C1 segment of cervical spinal cord (tissue), 14 donors: ENCODE measurements around the gene MANEA.

Experiments
- DNase-seq, 14 donors: peaks; one replicate each; lab custom pipeline; 2025; lab: John Stamatoyannopoulos, UW

Gene MANEA

DNA sequence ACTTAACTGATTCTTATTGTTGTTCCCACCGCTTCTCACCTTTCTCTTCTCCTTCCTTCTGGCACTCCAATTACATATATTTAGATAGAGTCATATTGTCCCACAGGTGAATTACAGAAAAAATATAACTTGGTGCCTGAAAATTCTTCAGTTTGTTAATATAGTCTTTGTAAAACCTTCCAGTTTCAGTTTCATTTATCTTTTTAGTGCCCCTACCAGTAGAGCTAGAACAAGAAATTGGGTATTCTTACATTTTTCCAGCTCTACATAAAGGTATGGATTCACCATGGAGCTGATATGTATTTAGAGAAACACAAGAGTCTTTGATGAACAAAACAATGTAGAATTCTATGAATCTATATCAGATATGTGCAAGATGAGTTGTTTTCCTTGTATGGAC, 10.7 kb downstream of the MANEA start:
- no peak for DNase-seq

DNA sequence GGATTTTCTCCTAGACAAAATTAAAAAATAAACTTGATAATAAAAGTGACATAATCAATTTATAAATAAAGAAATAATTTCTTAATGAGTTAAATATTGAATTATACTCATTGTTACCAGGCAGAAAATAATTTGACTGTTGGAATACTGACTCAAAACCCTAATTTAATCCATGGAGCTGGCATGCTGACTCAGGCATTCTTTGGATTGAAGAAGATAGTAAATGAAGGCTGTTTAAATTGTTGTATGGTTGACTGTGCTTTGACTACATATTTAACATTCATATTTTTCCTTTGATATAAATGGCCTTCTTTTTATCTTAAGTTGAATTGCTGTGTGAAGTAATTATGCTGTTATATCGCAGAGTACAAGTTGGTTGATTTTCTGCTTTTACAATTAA, 11.7 kb downstream of the MANEA start:
- DNase-seq, result no peak

DNA sequence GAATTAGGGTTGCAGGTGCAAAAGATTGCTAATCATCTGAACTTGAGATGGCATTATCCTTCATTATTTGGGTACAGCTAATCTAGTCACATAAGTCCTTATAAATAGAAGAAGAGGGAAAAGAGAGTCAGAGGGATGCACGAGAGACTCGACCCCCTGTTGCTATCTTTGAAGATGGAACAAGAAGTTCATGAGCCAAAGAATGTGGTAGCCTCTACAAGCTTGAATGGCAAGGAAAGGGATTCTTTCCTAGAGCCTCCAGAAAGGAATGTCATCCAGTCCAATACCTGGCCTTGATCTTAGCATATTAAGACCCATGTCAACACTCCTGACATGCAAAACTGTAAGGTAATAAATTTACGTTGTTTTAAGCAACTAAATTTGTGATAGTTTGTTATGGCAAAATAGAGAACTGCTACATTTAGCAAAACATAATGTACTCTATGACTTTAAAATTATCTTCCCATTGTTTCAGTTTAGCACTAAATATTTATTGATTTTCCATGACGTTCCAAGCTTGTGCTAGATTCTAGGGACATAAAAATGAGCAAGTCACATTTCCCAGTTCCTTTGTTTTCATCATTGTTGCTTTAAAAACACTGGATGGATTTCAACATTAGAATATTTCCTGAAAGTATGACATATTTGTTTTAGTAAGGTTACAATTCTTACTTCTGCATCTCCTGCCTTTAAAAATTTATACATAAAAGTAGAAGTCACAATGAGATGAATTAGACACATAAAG, 12.7 kb downstream of the MANEA start:
- no peak for DNase-seq

DNA sequence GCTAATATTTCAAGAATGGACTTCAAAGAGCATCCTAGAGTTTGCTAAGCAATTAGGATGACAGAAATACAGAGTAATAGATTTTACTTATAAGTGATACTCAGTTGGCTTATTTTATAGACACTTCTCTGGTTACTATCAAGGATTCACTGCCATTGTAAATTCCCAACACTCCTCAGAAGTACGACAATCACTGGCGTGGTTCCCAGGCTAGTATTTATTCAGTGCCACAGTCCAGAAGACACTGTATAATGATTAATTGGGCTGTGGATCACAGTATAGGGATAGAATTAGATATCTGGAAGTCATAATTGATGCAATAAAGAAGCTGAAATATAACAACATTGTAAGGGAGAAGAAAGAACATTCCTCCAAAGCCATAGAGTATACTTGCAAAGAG, 15.7 kb downstream of the MANEA start:
- no peak for DNase-seq

DNA sequence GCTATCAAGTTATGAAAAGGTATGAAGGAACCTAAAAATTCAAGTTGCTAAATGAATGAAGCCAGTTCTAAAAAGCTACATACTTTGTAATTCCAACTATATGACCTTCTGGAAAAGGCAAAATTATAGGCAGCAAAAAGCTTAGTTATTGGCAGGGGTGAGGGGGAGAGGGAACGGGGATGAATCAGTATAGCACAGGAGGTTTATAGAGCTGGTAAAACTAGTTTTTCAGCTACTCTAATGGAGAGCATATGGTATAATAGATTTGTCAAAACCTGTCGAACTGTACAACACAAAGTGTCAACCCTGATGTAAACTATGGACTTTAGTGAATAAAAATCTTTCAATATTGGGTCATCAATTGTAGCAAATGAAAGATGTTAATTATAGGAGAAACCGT, 18.7 kb downstream of the MANEA start:
- DNase-seq, result no peak

DNA sequence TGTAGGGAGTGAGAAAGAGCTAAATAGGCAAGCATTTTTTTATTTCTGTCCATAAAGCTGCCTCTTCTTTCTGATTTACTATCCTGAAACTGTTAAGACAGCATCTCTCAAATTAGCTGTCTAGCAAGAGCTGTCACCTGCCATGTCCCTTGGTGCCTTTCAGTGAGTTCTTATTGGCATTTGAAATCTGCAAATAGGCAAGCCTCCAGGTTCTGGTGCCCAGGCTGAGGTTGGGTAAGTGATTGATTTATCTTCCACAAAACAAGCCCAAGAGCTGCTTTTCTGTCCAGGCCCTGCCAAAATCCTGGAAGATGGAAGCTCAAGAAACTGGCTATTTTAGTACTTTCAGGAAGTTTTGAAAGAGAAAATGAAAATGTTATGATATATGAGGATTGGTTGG, 22.4 kb downstream of the MANEA start:
- DNase-seq, result peak in 3 of 14 donors; percentile 4 to 10 (median 5)

DNA sequence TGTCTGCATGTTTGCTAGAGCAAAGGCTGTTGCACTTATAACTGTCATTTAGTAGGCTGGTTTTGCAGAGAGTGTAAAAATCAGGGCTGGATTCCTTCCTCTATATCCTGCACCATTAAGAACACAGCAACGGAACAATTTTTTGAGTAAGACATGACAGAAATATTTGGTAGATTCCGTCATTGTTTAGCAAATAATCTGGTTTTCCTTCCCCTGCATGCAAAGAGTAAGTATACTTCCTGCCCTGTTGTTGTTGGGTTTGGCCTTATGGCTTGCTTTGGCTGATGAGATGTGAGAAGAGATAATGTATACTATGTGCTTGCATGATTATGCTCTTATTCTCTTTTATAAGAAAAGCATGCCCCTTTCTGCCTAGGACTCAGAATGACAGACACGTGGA, 23.8 kb downstream of the MANEA start:
- no peak for DNase-seq

DNA sequence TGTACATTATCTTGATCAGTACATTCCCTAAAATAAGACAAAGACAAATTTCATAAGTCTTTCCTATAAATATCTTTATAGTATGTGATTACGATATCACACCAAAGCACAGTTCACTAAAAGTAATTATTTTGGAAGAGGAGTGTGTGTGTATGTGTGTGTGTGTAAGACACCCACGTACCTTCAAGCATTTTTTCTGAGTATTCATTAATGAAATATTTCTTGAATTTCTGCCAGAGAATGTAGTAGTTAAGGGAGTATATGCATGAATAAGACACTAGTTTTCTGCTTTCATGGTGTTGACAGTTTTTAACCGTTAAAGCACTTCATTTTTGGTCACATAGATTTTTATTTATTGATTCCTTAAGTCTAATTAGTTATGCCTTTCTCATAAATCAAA, 36.8 kb downstream of the MANEA start:
- DNase-seq, result no peak

DNA sequence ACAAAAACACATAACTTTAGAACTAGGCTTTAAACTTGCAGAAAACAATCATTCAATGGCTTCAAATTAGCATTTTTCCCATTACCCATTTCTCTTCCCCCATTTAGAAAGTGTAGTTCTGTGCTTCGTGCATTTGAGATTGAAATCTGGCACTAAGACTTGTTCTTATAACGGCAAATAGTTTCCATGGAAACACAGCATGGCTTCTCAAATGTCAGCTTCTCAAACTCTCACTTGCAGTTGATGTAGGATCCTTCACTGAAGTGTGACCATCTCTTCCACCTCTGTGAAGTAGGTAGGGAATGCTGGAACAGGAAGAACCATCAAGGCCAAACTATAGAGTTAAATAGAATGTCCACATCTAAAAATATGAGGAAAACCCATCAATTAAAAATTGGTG, 52.2 kb downstream of the MANEA start:
- no peak for DNase-seq

DNA sequence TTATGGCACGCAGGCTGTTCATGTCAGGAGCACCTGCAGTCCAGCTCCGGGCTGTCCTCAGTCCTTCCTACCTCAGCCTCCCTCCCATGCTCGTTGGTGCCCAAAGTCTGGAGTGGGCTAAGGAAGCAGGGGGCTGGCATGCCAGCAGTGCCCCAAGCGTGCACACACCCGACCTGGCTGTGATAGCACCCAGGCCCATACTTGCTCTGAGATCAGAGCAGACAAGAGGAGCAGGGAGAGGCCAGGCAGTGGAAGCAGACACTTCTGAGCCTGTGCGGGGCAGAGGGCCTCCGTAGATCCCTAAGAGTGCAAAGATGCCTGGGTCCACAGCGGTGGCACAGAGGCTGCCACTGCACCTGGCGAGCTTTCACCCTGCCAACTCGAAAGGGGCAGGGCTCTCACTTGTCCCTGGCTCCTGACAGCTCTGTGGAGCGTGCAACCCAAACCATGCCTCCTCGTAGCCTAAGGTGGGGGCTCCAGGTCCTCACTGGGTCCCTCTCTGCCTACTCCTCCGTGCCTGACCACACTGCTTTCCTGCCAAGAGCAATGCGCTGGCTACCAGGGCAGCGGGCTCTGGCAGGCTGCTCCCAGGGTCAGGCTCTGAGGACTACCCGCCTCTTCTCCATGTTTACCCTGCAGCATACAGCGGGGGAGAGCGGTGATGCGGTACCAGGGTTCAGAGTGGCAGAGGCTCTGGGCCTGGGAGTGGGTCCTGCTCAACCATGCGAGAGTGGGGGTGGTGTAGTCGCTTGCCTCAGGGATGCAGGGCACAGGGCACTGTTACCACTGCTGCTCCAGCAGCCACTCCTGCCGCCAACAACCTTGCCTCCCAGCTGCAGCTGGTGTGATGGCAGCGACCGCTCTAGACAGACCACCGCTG, 59.5 kb downstream of the MANEA start:
- DNase-seq, result no peak

DNA sequence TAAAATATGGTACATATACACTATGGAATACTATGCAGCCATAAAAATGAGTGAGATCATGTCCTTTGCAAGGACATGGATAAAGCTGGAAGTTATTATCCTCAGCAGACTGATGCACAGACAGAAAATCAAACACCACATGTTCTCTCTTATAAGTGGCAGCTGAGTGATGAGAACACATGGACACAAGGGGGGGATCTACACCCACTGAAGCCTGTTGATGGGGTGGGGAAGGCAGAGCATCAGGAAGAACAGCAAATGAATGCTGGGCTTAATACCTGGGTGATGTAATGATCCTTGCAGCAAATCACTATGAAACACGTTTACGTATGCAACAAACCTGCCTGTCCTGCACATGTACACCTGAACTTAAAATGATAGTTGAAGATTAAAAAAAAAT, 71.3 kb downstream of the MANEA start:
- DNase-seq, result no peak

DNA sequence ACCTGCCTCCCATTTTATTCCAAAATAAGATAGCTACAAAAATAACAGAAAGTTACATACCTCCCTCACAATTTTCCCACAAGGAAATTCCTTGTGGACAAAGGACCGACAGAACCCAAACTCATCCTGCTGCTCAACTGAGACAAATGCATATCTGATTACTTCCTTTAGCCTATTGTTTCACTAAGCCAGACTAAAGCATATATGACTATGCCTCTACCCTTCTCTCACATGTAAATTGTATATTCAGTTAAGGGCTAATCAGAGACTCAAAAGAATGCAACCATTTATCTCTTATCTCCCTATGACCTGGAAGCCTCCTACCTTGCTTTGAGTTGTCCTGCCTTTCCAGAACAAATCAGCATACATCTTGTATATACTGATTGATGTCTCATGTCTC, 72.1 kb downstream of the MANEA start:
- DNase-seq, result no peak

DNA sequence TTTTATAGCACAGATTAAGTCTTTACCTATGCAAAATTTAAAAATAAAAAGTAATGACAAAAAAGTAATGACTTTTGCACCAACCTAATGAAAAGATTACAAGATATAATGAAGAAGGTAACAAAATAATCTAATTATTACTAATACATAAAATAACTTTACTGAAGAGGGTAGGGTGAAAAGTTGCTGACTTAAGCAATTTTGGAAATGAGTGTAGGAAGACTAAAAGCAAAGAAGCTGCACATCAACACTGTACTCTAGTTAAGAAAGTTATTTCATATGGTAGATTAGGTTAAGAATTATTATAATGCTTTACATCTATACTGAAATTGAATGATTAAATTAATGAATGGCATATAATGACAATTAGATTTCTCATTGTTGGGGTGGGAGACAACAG, 76.8 kb downstream of the MANEA start:
- DNase-seq, result no peak

DNA sequence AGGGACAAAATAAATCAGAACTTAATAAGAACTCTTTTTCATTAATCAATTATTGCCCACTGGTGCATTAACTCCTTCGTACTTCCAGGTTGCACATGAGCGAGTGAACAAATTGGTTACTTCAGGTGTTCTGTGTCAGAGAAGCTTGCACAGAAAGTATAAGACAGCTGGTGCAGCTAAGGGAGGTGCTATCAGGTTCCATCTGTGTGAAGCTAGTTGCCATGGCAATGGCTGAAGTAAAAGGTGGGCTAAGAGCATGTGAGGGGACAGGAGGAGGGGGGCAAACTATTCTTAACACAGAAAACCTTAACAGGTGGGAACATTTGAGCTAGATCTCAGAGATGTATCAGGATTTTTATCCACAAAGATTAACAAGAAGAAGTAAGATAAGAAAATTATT, 81.6 kb downstream of the MANEA start:
- no peak for DNase-seq
